Tibial nerve (tissue), 4 donors: ENCODE data around the gene SLC25A33. TPM values are rescaled to one million over a fixed set of nuclear protein-coding genes. Genes with fewer than 3 reads are reported as not detected.
A peak's percentile ranks its signal among the peaks of the same experiment; 100 is the strongest.

Experiments
- DNase-seq, 2 donors: peaks; one replicate each; pipeline ENCODE4 v3.0.0-alpha.2; 2019; ENCODE audit warnings: low spot score in 2 of 2
- H3K27ac ChIP-seq, 4 donors: fragments of 200-600 bp; sonication (generic) in 3 of 4; one replicate each; pipeline ENCODE4 v1.5.1; 2017 to 2019; ENCODE audit warnings: mild to moderate bottlenecking in 1 of 4
- H3K27me3 ChIP-seq, 2 donors: fragments of 200-600 bp; sonication (generic) in 1 of 2; one replicate each; pipeline versions ENCODE4 v1.5.1 to v1.6.0; 2017 to 2019
- H3K36me3 ChIP-seq, 3 donors: fragments of 200-600 bp; sonication (generic); one replicate each; pipeline ENCODE4 v1.5.1; 2018 to 2019
- H3K4me1 ChIP-seq, 4 donors: fragments of 200-600 bp; sonication (generic) in 3 of 4; one replicate each; pipeline ENCODE4 v1.5.1; 2017 to 2019
- H3K4me3 ChIP-seq, 4 donors: fragments of 200-600 bp; sonication (generic) in 3 of 4; one replicate each; pipeline ENCODE4 v1.5.1; 2017 to 2019; ENCODE audit warnings: mild to moderate bottlenecking in 1 of 4, moderate library complexity in 1 of 4
- H3K9me3 ChIP-seq, 4 donors: fragments of 200-600 bp; sonication (generic) in 3 of 4; one replicate each; pipeline ENCODE4 v1.5.1; 2017 to 2019
- EP300 ChIP-seq, 2 donors: sonication (generic); formaldehyde crosslinking; IDR thresholded peaks; one replicate each; pipeline ENCODE4 v1.6.1; 2017; ENCODE audit warnings: antibody characterized with exemption in 2 of 2, mild to moderate bottlenecking in 1 of 2
- POLR2A ChIP-seq, 2 donors: fragments of 450-650 bp; IDR thresholded peaks; one replicate each; pipeline ENCODE4 v1.6.1; 2017; ENCODE audit warnings: antibody characterized with exemption in 2 of 2, mild to moderate bottlenecking in 2 of 2, moderate library complexity in 2 of 2
- WGBS, 2 donors: methylation state at CpG; one replicate each; pipeline ENCODE4 v1.1.5; 2018; 5-methylcytosine and 5-hydroxymethylcytosine counted together
- total RNA-seq, 4 donors: library from RNA; depleted of rRNA; stranded (reverse); fragments of >200 nt; gene quantifications; one replicate each; pipeline ENCODE4 v1.1.0, GENCODE V29; 2016
- TF ChIP-seq, protein P1 (sequence below), 5 experiments: fragments of 200-600 bp in 3 of 5; fragments of 450-650 bp in 2 of 5; sonication (generic) in 3 of 5; IDR thresholded peaks; one replicate each; pipeline ENCODE4 v1.5.1; 2016 to 2019; ENCODE audit warnings: antibody characterized with exemption in 5 of 5, mild to moderate bottlenecking in 3 of 5, moderate library complexity in 2 of 5

Gene SLC25A33
- total RNA-seq, 4 donors from 2014 or later: 5.4 to 10.2 (median 6.8) TPM

DNA sequence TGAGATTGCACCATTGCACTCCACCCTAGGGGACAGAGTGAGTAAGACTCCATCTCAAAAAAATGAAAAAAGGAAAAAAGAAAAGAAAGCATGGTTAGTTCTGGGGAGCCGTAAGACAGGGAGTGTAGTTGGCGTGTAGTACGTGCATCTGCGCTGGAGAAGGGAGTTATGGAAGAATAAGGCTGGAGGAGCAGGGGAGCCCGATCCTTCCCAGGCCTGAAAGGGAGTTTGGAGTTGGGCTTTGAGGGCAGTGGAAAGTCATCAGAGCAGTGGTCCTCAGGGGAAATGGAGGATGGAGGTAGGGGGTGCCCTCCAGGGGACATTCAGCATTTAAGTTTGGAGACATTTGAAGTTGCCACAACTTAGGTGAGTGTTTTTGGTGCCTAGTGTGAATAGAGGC, 38.2 kb downstream of the SLC25A33 start:
- TF ChIP-seq POLR2A (IDR thresholded peaks at IDR 0.05) (no peak), EP300 (IDR thresholded peaks at IDR 0.05) (no peak)
- TF ChIP-seq, protein P1, sequence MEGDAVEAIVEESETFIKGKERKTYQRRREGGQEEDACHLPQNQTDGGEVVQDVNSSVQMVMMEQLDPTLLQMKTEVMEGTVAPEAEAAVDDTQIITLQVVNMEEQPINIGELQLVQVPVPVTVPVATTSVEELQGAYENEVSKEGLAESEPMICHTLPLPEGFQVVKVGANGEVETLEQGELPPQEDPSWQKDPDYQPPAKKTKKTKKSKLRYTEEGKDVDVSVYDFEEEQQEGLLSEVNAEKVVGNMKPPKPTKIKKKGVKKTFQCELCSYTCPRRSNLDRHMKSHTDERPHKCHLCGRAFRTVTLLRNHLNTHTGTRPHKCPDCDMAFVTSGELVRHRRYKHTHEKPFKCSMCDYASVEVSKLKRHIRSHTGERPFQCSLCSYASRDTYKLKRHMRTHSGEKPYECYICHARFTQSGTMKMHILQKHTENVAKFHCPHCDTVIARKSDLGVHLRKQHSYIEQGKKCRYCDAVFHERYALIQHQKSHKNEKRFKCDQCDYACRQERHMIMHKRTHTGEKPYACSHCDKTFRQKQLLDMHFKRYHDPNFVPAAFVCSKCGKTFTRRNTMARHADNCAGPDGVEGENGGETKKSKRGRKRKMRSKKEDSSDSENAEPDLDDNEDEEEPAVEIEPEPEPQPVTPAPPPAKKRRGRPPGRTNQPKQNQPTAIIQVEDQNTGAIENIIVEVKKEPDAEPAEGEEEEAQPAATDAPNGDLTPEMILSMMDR (IDR thresholded peaks at IDR 0.05): no peak
- WGBS, 2 donors: 87 to 94% methylated on average over 5 of the region's 5 CpGs
- Histone ChIP-seq H3K4me1 (no peaks in the 10 kb centered on the region), H3K9me3 (no peaks in the 10 kb centered on the region), H3K27me3 (no peaks in the 10 kb centered on the region), H3K4me3 (no peak overlapping the region), H3K36me3 (peaks cover 0 to 63% (median 0%) of the 10 kb centered on the region in 3 donors), H3K27ac (no peak overlapping the region)
- no peak for DNase-seq

DNA sequence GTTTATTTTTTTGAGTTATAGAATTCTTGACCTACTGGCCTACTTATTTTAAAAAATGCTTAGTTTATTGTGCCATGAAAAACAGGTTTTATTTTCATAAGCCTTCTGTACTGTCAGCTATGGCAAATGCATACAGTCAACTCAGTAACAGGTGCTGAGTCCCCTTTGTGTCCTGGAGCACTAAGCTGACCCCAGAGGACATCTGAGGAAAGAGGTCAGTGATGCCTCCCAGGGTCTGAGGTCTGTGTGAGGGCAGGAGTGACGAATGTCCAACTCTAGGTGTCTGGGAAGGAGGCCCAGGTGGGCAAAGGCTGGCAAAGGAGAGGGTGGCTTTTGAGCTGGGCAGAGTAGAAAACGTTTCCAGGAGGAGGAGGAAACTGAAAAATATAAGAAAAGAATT, 41.7 kb downstream of the SLC25A33 start:
- DNase-seq: no peak
- TF ChIP-seq EP300 (IDR thresholded peaks at IDR 0.05) (no peak), POLR2A (IDR thresholded peaks at IDR 0.05) (no peak)
- TF ChIP-seq, protein P1 (IDR thresholded peaks at IDR 0.05): no peak
- no peak overlapping the region for H3K27ac ChIP-seq
- no peaks in the 10 kb centered on the region for H3K27me3 ChIP-seq
- H3K4me1 ChIP-seq: no peaks in the 10 kb centered on the region
- peaks cover 0 to 79% (median 0%) of the 10 kb centered on the region in 3 donors for H3K36me3 ChIP-seq
- WGBS, 2 donors: 83 to 85% methylated on average over 2 of the region's 2 CpGs
- no peak overlapping the region for H3K4me3 ChIP-seq
- no peaks in the 10 kb centered on the region for H3K9me3 ChIP-seq

DNA sequence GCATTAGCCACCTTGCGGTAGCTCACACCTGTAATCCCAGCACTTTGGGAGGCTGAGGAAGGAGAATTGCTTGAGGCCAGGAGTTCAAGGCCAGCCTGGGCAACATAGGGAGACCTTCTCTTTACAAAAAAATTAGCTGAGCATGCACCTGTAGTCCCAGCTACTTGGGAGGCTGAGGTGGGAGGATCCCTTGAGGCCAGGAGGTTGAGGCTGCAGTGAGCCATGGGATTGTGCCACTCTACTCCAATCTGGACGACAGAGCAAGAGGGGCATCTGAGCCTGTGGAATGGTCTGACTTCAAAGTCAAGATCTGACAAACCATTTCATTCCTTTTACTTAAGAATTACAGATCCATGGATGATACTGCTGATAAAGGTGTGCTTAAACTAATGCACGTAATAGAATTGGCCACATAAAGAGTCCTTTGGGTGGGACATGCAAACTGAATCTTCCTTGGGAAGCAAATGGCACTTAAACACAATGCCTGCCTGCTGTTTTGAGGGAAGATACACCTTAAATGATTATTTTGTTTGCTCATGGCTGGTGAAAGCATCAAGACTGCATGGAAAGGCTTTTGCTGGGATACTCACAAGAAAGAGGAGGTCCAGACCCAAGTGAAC, 47.0 kb downstream of the SLC25A33 start:
- WGBS, 2 donors: 88 to 93% methylated on average over 3 of the region's 3 CpGs
- no peak for DNase-seq
- TF ChIP-seq, protein P1 (IDR thresholded peaks at IDR 0.05): no peak
- TF ChIP-seq EP300 (IDR thresholded peaks at IDR 0.05) (no peak), POLR2A (IDR thresholded peaks at IDR 0.05) (no peak)
- H3K9me3 ChIP-seq: no peaks in the 10 kb centered on the region
- peaks cover 0 to 28% (median 0%) of the 10 kb centered on the region in 3 donors for H3K36me3 ChIP-seq
- H3K27me3 ChIP-seq: no peaks in the 10 kb centered on the region
- H3K27ac ChIP-seq: no peak overlapping the region
- H3K4me3 ChIP-seq: no peak overlapping the region
- peaks cover 0 to 24% (median 9%) of the 10 kb centered on the region in 4 donors for H3K4me1 ChIP-seq

DNA sequence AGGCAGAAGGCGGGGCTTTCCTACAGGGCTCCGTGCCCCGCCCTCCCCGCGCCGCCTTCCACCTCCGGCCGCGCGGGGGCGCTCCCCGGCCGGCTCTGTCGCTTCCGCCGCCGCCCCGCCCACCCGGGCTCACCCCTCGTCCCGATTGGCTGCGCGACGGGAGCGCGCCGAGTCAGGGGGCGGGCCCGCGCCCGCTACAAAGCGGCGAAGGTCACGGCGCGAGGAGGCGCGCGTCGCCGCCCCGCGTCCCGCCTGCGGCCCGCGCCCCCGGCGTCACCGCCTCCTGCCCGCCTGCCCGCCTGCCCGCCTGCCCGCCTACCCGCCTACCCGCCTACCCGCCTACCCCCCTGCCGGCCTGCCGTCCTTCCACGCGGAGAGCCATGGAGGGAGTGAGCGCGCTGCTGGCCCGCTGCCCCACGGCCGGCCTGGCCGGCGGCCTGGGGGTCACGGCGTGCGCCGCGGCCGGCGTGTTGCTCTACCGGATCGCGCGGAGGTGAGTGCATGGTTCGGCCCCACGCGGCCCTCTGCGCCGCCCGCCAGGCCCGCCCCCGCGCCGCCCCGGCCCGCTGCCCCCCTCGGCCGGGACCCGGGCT, 49.4 kb downstream of the SLC25A33 start, which contains the start of gene TMEM201:
TMEM201 (plus strand) TSS at position 361 of the 593 bp plus-strand sequence; CDS start at position 381, 20 bp downstream.
- no peaks in the 10 kb centered on the region for H3K9me3 ChIP-seq

More for the DNA sequence above, 49.4 kb downstream of the SLC25A33 start, which contains the start of gene TMEM201:
- TF ChIP-seq EP300 (IDR thresholded peaks at IDR 0.05) (peak in 1 of 2 donors; percentile 21), POLR2A (IDR thresholded peaks at IDR 0.05) (peak; percentile 34 to 71)
- TF ChIP-seq, protein P1 (IDR thresholded peaks at IDR 0.05): peak; percentile 90 to 98 (median 96)
- H3K4me1 ChIP-seq: peaks cover 0 to 48% (median 19%) of the 10 kb centered on the region in 4 donors
- WGBS, 2 donors: 1% methylated on average over 17 of the region's 94 CpGs; no CpG with 5 or more reads in 1 of the 2 donors
- H3K4me3 ChIP-seq: peak within 1 kb of the TSS; percentile 36 to 81 (median 72)
- peak within 1 kb of the TSS; percentile 46 to 88 (median 62) for H3K27ac ChIP-seq
- H3K36me3 ChIP-seq: peaks cover 0 to 5% (median 0%) of the 10 kb centered on the region in 3 donors
- H3K27me3 ChIP-seq: no peaks in the 10 kb centered on the region
- DNase-seq: peak; percentile 89 to 91
